Inferior parietal cortex (tissue), 1 donor: ENCODE measurements around the gene SLC25A17.
"Not testable (repeated sequence)": the region's sequence is repeated elsewhere in the genome, so short reads cannot be mapped to it uniquely, and the experiment has no call there.

Experiments used
- DNase-seq: peaks from one replicate; pipeline ENCODE4 v3.0.0-alpha.2; 2016; ENCODE audit errors: extremely low spot score

SLC25A17 gene

GRCh38 chr22:40720538-40721256 is 98.4 kb downstream of the SLC25A17 start:
- no peak for DNase-seq

- DNase-seq = not testable (repeated sequence)
Measured at GRCh38 chr22:40720156-40720537, 99.0 kb downstream of the SLC25A17 start.
